K562 (cell line): ENCODE results near the gene DTD1. TPM values are rescaled to one million over a fixed set of nuclear protein-coding genes. Genes with fewer than 3 reads are reported as not detected.
A peak's percentile ranks its signal among the peaks of the same experiment; 100 is the strongest.

ENCODE experiments used
- ATAC-seq: fragments of 200-7000 bp; cut with Tn5 transposase; 3 replicates; pipeline ENCODE4 v1.9.1; 2020; ENCODE audit warnings: moderate library complexity
- Bru-seq: library from RNA; stranded (reverse); fragments of 400-500 nt; gene quantifications from one replicate; lab custom pipeline; 2021; lab: Mats Ljungman, UMichigan
- BruChase-seq, 2 experiments: library from RNA; stranded (reverse); fragments of 400-500 nt; gene quantifications; one replicate each; lab custom pipeline; 2021; lab: Mats Ljungman, UMichigan
- BruUV-seq: library from RNA; stranded (reverse); fragments of 400-500 nt; replicated peaks from 2 replicates; lab custom pipeline; 2021; lab: Mats Ljungman, UMichigan
- CTCF ChIA-PET: fragments of 300-600 bp; formaldehyde crosslinking; extraction: SDS; loops from one replicate; lab custom pipeline; 2021; ENCODE audit warnings: low intra/inter-chr PET ratio; lab: Yijun Ruan, JAX
- POLR2A ChIA-PET: fragments of 300-600, 350-650 bp; sonication (Branson Sonifier 250); formaldehyde crosslinking; extraction: SDS; loops from one replicate; lab custom pipeline; 2021; ENCODE audit warnings: antibody characterized with exemption, inconsistent platforms; lab: Yijun Ruan, JAX
- DNase-seq, 4 experiments: peaks; one replicate each; pipeline versions ENCODE4 v3.0.0 to v3.0.0-alpha.2; 2011 to 2018; ENCODE audit warnings: low spot score in 3 of 4, mixed read lengths in 3 of 4; ENCODE audit errors: extremely low read depth in 1 of 4
- FAIRE-seq: peaks from 2 replicates; lab custom pipeline; 2011; peaks lifted over from hg19 to GRCh38; lab: Jason Lieb, UNC
- H2AFZ ChIP-seq: 2 replicates; pipeline ENCODE4 v1.6.0; 2011; ENCODE audit warnings: low read depth, low read length, control low read depth, inconsistent platforms
- H3K27ac ChIP-seq: fragments of 200-600 bp; 3 replicates; pipeline ENCODE4 v1.8.0; 2011; ENCODE audit warnings: low read depth, mild to moderate bottlenecking, control low read depth, inconsistent platforms, low read length, moderate library complexity, mixed read lengths; ENCODE audit errors: extremely low read depth
- H3K27me3 ChIP-seq, 2 experiments: fragments of 300-600 bp in 1 of 2; 2 replicates in 1 of 2; 3 replicates in 1 of 2; pipeline versions ENCODE4 v1.6.0 to v1.8.0; 2011; ENCODE audit warnings: inconsistent platforms in 2 of 2, low read length in 2 of 2, mild to moderate bottlenecking in 1 of 2, mixed read lengths in 1 of 2, moderate library complexity in 1 of 2; ENCODE audit not compliant: control insufficient read depth in 2 of 2, insufficient read depth in 2 of 2
- H3K36me3 ChIP-seq: fragments of 300-600 bp; 3 replicates; pipeline ENCODE4 v1.8.0; 2011; ENCODE audit warnings: mild to moderate bottlenecking, low read length, inconsistent platforms; ENCODE audit not compliant: control insufficient read depth, insufficient read depth
- H3K4me1 ChIP-seq, 2 experiments: fragments of 200-600 bp in 1 of 2; replicated peaks in 1 of 2; 2 replicates in 1 of 2; 3 replicates in 1 of 2; pipeline versions ENCODE4 v1.5.1 to v1.8.0; 2011; ENCODE audit warnings: inconsistent platforms in 2 of 2, low read length in 2 of 2, mild to moderate bottlenecking in 1 of 2, mixed read lengths in 1 of 2, moderate library complexity in 1 of 2; ENCODE audit not compliant: control insufficient read depth in 2 of 2, insufficient read depth in 2 of 2
- H3K4me2 ChIP-seq: 2 replicates; pipeline ENCODE4 v1.6.1; 2011; ENCODE audit warnings: low read length, control low read depth, inconsistent platforms, mixed read lengths; ENCODE audit not compliant: insufficient read depth
- H3K4me3 ChIP-seq: fragments of 200-600 bp; sonication (generic), shearing (Covaris generic); 2 replicates; pipeline ENCODE4 v1.5.1; 2016; ENCODE audit warnings: control low read depth, inconsistent platforms
- H3K79me2 ChIP-seq: fragments of 200-600 bp; 3 replicates; pipeline ENCODE4 v1.8.0; 2011; ENCODE audit warnings: low read length, inconsistent platforms; ENCODE audit not compliant: control insufficient read depth, insufficient read depth
- H3K9ac ChIP-seq, 2 experiments: 2 replicates each; pipeline versions ENCODE4 v1.6.0 to v1.6.1; 2011; ENCODE audit warnings: low read depth in 2 of 2, low read length in 2 of 2, control low read depth in 1 of 2, inconsistent platforms in 1 of 2, mild to moderate bottlenecking in 1 of 2, mixed read lengths in 1 of 2; ENCODE audit not compliant: insufficient read depth in 1 of 2
- H3K9me1 ChIP-seq: one replicate; pipeline ENCODE4 v1.6.0; 2011; ENCODE audit warnings: inconsistent platforms, mild to moderate bottlenecking, low read length, moderate library complexity; ENCODE audit not compliant: control insufficient read depth, insufficient read depth
- H3K9me3 ChIP-seq: replicated peaks from 2 replicates; pipeline ENCODE4 v1.5.1; 2011; ENCODE audit warnings: low read depth, low read length, inconsistent platforms; ENCODE audit not compliant: control insufficient read depth, insufficient read depth
- H4K20me1 ChIP-seq: replicated peaks from 2 replicates; pipeline ENCODE4 v1.6.1; 2011; ENCODE audit warnings: low read length, inconsistent platforms, mixed read lengths; ENCODE audit not compliant: control insufficient read depth, insufficient read depth
- BRD4 ChIP-seq: fragments of 200-600 bp; sonication (generic); IDR thresholded peaks from 2 replicates; pipeline ENCODE4 v1.6.1; 2017; ENCODE audit warnings: inconsistent platforms
- CTBP1 ChIP-seq: fragments of 450-650 bp; IDR thresholded peaks from 2 replicates; pipeline ENCODE4 v1.6.1; 2016; ENCODE audit warnings: borderline replicate concordance
- GMEB1 ChIP-seq: fragments of 250-450 bp; sonication (Bioruptor Pico); IDR thresholded peaks from 2 replicates; pipeline ENCODE4 v1.4.0; 2020; ENCODE audit warnings: mild to moderate bottlenecking
- RBM25 ChIP-seq: fragments of 200-400 bp; formaldehyde crosslinking; IDR thresholded peaks from 2 replicates; pipeline ENCODE4 v1.6.1; 2018; ENCODE audit warnings: low read length, low read depth, moderate library complexity; ENCODE audit not compliant: severe bottlenecking
- RHOXF2B ChIP-seq: fragments of 250-450 bp; sonication (Bioruptor Pico); conservative IDR thresholded peaks from 2 replicates; pipeline ENCODE4 v1.5.1; 2021
- SIN3B ChIP-seq: fragments of 450-650 bp; IDR thresholded peaks from 2 replicates; pipeline ENCODE4 v1.6.1; 2017; ENCODE audit warnings: low read depth, mild to moderate bottlenecking, moderate library complexity
- SLC30A9 ChIP-seq: fragments of 250-450 bp; sonication (Bioruptor Pico); IDR thresholded peaks from 2 replicates; pipeline ENCODE4 v1.8.0; 2022; ENCODE audit warnings: mild to moderate bottlenecking, moderate library complexity
- SRSF7 ChIP-seq: fragments of 200-400 bp; formaldehyde crosslinking; optimal IDR thresholded peaks from 2 replicates; pipeline ENCODE3; 2017; ENCODE audit warnings: mild to moderate bottlenecking, low read depth, low read length
- XRCC5 ChIP-seq: fragments of 200-400 bp; formaldehyde crosslinking; IDR thresholded peaks from 2 replicates; pipeline ENCODE4 v1.6.1; 2017; ENCODE audit warnings: low read depth, mild to moderate bottlenecking, low read length
- ZBTB26 ChIP-seq: fragments of 450-650 bp; formaldehyde crosslinking; IDR thresholded peaks from 2 replicates; pipeline ENCODE4 v1.4.0; 2022; ENCODE audit warnings: missing genetic modification characterization
- ZFP36 ChIP-seq: fragments of 150-350 bp; IDR thresholded peaks from 2 replicates; pipeline ENCODE4 v1.6.1; 2018; ENCODE audit warnings: low read length, low read depth; ENCODE audit not compliant: partially characterized antibody
- ZNF175 ChIP-seq: fragments of 200-800 bp; sonication (Bioruptor generic); IDR thresholded peaks from 2 replicates; pipeline ENCODE4 v1.6.1; 2016; ENCODE audit warnings: low read depth, mild to moderate bottlenecking, missing genetic modification characterization, missing compliant biosample characterization
- ZNF77 ChIP-seq: fragments of 250-450 bp; sonication (Bioruptor Pico); IDR thresholded peaks from 2 replicates; pipeline ENCODE4 v1.5.0; 2020
- ZZZ3 ChIP-seq: fragments of 450-650 bp; IDR thresholded peaks from 2 replicates; pipeline ENCODE4 v1.6.1; 2016; ENCODE audit warnings: antibody characterized with exemption, mild to moderate bottlenecking, moderate library complexity
- WGBS: fragments of 100-300 bp; shearing (Covaris generic); methylation state at CpG from one replicate; pipeline ENCODE4 v1.1.6; 2016; ENCODE audit warnings: low coverage, mixed read lengths; ENCODE audit not compliant: insufficient coverage; ENCODE audit errors: missing lambda C conversion rate; 5-methylcytosine and 5-hydroxymethylcytosine counted together
- in situ Hi-C: fragments of 300-500 bp; cut with MboI; formaldehyde crosslinking; loops from 4 replicates; pipeline ENCODE4 v1.15.0; 2018; ENCODE audit warnings: inconsistent platforms, mixed read lengths
- intact Hi-C: fragments of 100-400 bp; cut with micrococcal nuclease; formaldehyde crosslinking; loops from 2 replicates; pipeline ENCODE4 v1.14.2; 2022
- long read RNA-seq, 3 experiments: library from polyadenylated mRNA in 2 of 3; library from RNA in 1 of 3; unstranded in 2 of 3; stranded (forward) in 1 of 3; transcript quantifications; one replicate each; pipeline ENCODE4 v2.0.0, GENCODE V29; 2019 to 2022
- polyA minus RNA-seq, 3 experiments: library from RNA; depleted of rRNA, polyadenylated mRNA; stranded (reverse); fragments of >200 nt; gene quantifications; 2 replicates each; pipeline ENCODE4 v1.2.3, GENCODE V29; 2011
- polyA plus RNA-seq, 8 experiments: library from polyadenylated mRNA; depleted of rRNA in 4 of 8; stranded (reverse) in 5 of 8; unstranded in 3 of 8; fragments of >200 nt; fragmentation: Nextera tagmentation in 2 of 8; fragmentation: Illumina TruSeq in 1 of 8; extraction: Ambion mirVana in 2 of 8; extraction: Trizol in 1 of 8; gene quantifications; 2 replicates each; pipeline versions ENCODE4 v1.2.1 to v1.2.3, GENCODE V29; 2011 to 2014; ENCODE audit warnings: inconsistent platforms in 1 of 8, missing spikeins in 1 of 8
- total RNA-seq, 7 experiments: library from RNA; depleted of rRNA in 6 of 7; stranded (reverse); fragments of >200 nt in 6 of 7; fragmentation: Illumina TruSeq in 2 of 7; extraction: Trizol in 2 of 7; gene quantifications; 2 replicates each; pipeline versions ENCODE4 v1.2.1 to v1.2.3, GENCODE V29; 2011 to 2021; ENCODE audit warnings: low replicate concordance in 1 of 7

Gene DTD1
- 8.9 and 11.7 TPM in 2 replicates for total RNA-seq (2011; cell fraction: chromatin; rRNA removed; ENCODE audit: low replicate concordance)
- 6.3 and 7.2 TPM in 2 replicates for total RNA-seq (2011; cell fraction: nucleolus; rRNA removed)
- total RNA-seq (2011; cell fraction: nucleoplasm; rRNA removed): 14.4 and 20.7 TPM in 2 replicates
- total RNA-seq (2014; rRNA removed) (28.6 and 32.8 TPM in 2 replicates), total RNA-seq (2014; rRNA removed; fragmentation: Illumina TruSeq; extraction: Trizol) (27.0 and 28.6 TPM in 2 replicates), total RNA-seq (2015; rRNA removed; fragmentation: Illumina TruSeq; extraction: Trizol) (25.8 TPM in 2 replicates), total RNA-seq (2021) (26.3 and 27.1 TPM in 2 replicates), polyA plus RNA-seq (2011; rRNA removed) (24.3 and 26.3 TPM in 2 replicates), polyA plus RNA-seq (2014; fragmentation: Illumina TruSeq; extraction: Trizol) (26.1 and 26.8 TPM in 2 replicates), polyA plus RNA-seq (2014; fragmentation: Nextera tagmentation; extraction: Ambion mirVana) (1 to 10 TPM; 5.7 to 9.6 TPM), polyA plus RNA-seq (2014; rRNA removed) (27.2 and 32.5 TPM in 2 replicates), polyA minus RNA-seq (2011; rRNA and poly(A)+ RNA removed) (21.9 and 25.3 TPM in 2 replicates), Bru-seq, nascent RNA (percentile 57 among the genes with signal in this experiment), BruChase-seq, experiment 1, labeled RNA remaining after a 2-hour chase (percentile 57 among the genes with signal in this experiment), BruChase-seq, experiment 2, labeled RNA remaining after a 6-hour chase (percentile 54 among the genes with signal in this experiment)
- 18.0 and 26.3 TPM in 2 replicates for polyA plus RNA-seq (2011; cell fraction: cytosol; rRNA removed)
- 7.5 and 10.8 TPM in 2 replicates for polyA plus RNA-seq (2011; cell fraction: nucleus; rRNA removed)
- 29.3 and 56.5 TPM in 2 replicates for polyA plus RNA-seq (2012)
- 9.0 and 13.3 TPM in 2 replicates for polyA minus RNA-seq (2011; cell fraction: cytosol; rRNA and poly(A)+ RNA removed)
- polyA minus RNA-seq (2011; cell fraction: nucleus; rRNA and poly(A)+ RNA removed): 3.8 and 6.0 TPM in 2 replicates
- long read RNA-seq, experiment 1, transcript DTD1-201 (6 exons, 1,387 nt): major isoform, 42 of 66 reads
- long read RNA-seq, experiment 1, partial matches to known transcripts: 19 of 66 reads
- long read RNA-seq, experiment 1, other reads (novel, unspliced or antisense): 5 of 66 reads
- long read RNA-seq, experiment 2, transcript DTD1-201 (6 exons, 1,387 nt): major isoform, 44 of 51 reads
- long read RNA-seq, experiment 2, partial matches to known transcripts: 5 of 51 reads
- long read RNA-seq, experiment 2, other reads (novel, unspliced or antisense): 2 of 51 reads
- long read RNA-seq, experiment 3, transcript DTD1-201 (6 exons, 1,387 nt): major isoform, 15 of 15 reads
- long read RNA-seq, experiment 3, partial matches to known transcripts: 0 of 15 reads
- long read RNA-seq, experiment 3, other reads (novel, unspliced or antisense): 0 of 15 reads

DNA sequence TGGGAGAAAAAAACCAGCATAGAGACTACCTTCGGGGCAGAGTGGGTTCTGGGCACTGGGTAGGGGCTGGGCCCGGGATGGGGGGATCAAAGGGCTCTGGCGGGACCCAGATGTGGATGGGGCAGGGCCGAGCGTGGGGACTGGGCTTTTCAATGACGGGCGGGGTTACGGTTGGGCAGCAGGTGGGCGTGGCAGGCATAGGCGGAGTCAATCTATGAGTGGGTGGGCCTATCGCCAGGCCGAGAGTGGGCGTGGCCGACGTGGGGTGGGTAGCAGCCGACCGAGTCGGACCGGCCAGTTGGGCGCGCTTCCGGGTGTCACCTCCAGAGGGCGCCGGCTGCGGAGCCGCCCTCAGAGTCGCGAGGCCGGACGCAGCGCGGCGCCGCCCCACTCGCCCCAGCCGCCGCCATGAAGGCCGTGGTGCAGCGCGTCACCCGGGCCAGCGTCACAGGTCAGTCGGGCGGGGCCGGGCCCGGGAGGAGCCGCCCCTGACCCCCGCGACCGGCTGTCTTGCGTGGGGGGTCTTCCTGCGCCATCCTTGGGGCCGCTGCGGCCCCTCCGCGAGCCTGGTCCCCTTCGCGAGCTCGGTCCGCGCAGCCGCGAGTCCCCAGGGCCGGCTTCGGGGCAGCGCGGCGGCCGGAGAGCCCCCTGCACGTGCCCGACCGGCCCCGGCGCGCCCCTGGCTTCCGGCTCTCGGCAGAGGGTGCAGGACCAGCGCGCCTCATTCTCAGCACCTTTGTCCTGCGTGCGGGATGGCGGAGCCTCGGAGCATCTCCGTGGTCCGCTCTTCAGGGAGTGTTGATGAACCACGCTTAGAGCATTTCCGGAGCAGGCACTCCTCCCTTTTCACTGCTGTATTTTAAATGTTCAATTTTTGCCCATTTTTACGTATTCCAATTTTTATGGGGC, at the start of gene DTD1:
TSS of gene DTD1 (plus strand) at position 390 of the 909 bp plus-strand sequence. CDS start at position 409, 19 bp downstream.
- Histone ChIP-seq H3K79me2 (peaks cover 4% of the 10 kb centered on the region; the same call in 2 of the 3 replicates), H2AFZ (peak within 1 kb of the TSS; percentile 90), H3K4me3 (peak within 1 kb of the TSS; percentile 70), H3K27ac (peak within 1 kb of the TSS; percentile 66; the same call in 2 of the 3 replicates), H3K4me1 (peaks cover 8 to 13% of the 10 kb centered on the region in 2 experiments), H3K9me1 (no peaks in the 10 kb centered on the region), H3K9me3 (no peaks in the 10 kb centered on the region), H3K27me3 (no peaks in the 10 kb centered on the region), H3K36me3 (no peaks in the 10 kb centered on the region), H4K20me1 (no peaks in the 10 kb centered on the region), H3K9ac (peak within 1 kb of the TSS; percentile 73 to 88), H3K4me2 (peak within 1 kb of the TSS; percentile 80)
- FAIRE-seq: no peak
- peak; percentile 94 for ATAC-seq
- no TSS peak for BruUV-seq
- CTCF ChIA-PET: no interaction called here
- DNase-seq: peak; percentile 88 to 94 (median 90)
- POLR2A ChIA-PET: interaction anchor here (0.7 to 1.1 kb wide), 2 partner anchors 17 to 26 kb away, joined by 3 to 5 read pairs; no protein-coding TSS in a partner anchor
- 0% methylated on average over 39 of the region's 88 CpGs for WGBS
- intact Hi-C loops (no loop called here), in situ Hi-C loops (no loop called here)
- TF ChIP-seq XRCC5: no peak
- TF ChIP-seq ZZZ3: no peak
- peak; percentile 71 for TF ChIP-seq CTBP1
- TF ChIP-seq RBM25: peak; percentile 39
- TF ChIP-seq GMEB1 (CRISPR knock-in tag): no peak
- TF ChIP-seq SIN3B: peak; percentile 51; the same call in 1 of the 2 replicates
- no peak for TF ChIP-seq RHOXF2B
- no peak for TF ChIP-seq ZNF77 (CRISPR knock-in tag)
- no peak for TF ChIP-seq ZFP36
- TF ChIP-seq ZBTB26 (CRISPR knock-in tag): no peak
- no peak for TF ChIP-seq BRD4
- TF ChIP-seq SRSF7: no peak
- no peak for TF ChIP-seq ZNF175 (CRISPR knock-in tag)
- no peak for TF ChIP-seq SLC30A9
